ENCODE results near the gene GAS7.

DNA sequence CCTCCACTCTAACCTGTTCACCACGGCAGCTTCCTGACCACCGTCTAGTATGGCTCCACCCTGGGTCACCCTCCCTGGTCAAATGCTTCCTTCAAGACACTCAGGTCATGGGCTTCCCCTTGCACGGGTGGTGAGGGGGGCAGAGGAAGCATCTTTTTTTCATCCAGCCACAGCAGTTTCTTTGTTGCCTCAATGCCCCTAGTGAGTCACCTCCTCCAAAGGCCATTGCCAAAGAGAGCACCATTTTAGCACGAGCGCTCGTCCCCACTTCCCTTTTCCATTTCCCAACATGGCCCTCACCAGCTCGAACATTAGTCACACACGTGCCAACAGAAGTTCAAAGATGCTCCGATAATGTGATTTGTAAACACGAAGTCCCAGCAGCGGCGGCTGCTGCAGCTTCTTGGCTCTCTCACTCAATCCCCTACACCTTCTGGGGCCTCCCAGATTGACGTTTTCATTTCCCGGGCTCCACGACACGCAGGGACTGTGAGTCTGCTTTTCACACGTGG is 134.6 kb downstream of the GAS7 start:
- TF ChIP-seq, protein P1, sequence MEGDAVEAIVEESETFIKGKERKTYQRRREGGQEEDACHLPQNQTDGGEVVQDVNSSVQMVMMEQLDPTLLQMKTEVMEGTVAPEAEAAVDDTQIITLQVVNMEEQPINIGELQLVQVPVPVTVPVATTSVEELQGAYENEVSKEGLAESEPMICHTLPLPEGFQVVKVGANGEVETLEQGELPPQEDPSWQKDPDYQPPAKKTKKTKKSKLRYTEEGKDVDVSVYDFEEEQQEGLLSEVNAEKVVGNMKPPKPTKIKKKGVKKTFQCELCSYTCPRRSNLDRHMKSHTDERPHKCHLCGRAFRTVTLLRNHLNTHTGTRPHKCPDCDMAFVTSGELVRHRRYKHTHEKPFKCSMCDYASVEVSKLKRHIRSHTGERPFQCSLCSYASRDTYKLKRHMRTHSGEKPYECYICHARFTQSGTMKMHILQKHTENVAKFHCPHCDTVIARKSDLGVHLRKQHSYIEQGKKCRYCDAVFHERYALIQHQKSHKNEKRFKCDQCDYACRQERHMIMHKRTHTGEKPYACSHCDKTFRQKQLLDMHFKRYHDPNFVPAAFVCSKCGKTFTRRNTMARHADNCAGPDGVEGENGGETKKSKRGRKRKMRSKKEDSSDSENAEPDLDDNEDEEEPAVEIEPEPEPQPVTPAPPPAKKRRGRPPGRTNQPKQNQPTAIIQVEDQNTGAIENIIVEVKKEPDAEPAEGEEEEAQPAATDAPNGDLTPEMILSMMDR (IDR thresholded peaks at IDR 0.05), result no peak
- no peak for TF ChIP-seq POLR2A (IDR thresholded peaks at IDR 0.05)
